SK-N-SH (cell line): Measurements from ENCODE around the gene ZGLP1. TPM values are rescaled to one million over a fixed set of nuclear protein-coding genes. Genes with fewer than 3 reads are reported as not detected.

Source experiments
- CTCF ChIA-PET: fragments of 300-600, 350-600 bp; formaldehyde crosslinking; extraction: SDS; loops from one replicate; lab custom pipeline; 2021; lab: Yijun Ruan, JAX
- POLR2A ChIA-PET: fragments of 350-600 bp; sonication (Branson Sonifier 250); formaldehyde crosslinking; extraction: SDS; loops from one replicate; lab custom pipeline; 2020; ENCODE audit warnings: antibody characterized with exemption, inconsistent platforms; lab: Yijun Ruan, JAX
- DNase-seq: peaks from one replicate; pipeline ENCODE4 v3.0.0; 2012
- H2AFZ ChIP-seq: fragments of 200-600 bp; sonication (generic); 2 replicates; pipeline ENCODE4 v1.8.1; 2016; ENCODE audit warnings: antibody characterized with exemption, mild to moderate bottlenecking, low read depth
- H3F3A ChIP-seq: fragments of 200-600 bp; sonication (generic); replicated peaks from 2 replicates; pipeline ENCODE3; 2016; ENCODE audit warnings: antibody characterized with exemption, mild to moderate bottlenecking; ENCODE audit not compliant: insufficient read depth
- H3K27ac ChIP-seq, 2 experiments: fragments of 200-500 bp in 1 of 2; fragments of 200-600 bp in 1 of 2; sonication (Bioruptor generic) in 1 of 2; sonication (generic), shearing (Covaris generic) in 1 of 2; 2 replicates each; pipeline versions ENCODE4 v1.5.1 to v1.6.1; 2014 to 2016; ENCODE audit warnings: low read depth in 2 of 2, inconsistent platforms in 1 of 2, low read length in 1 of 2, mild to moderate bottlenecking in 1 of 2, mixed read lengths in 1 of 2
- H3K27me3 ChIP-seq: fragments of 200-600 bp; sonication (generic), shearing (Covaris generic); 2 replicates; pipeline ENCODE4 v1.6.1; 2016; ENCODE audit warnings: mixed run types; ENCODE audit not compliant: insufficient read depth
- H3K36me3 ChIP-seq, 2 experiments: fragments of 200-500 bp in 1 of 2; fragments of 200-600 bp in 1 of 2; sonication (Bioruptor generic) in 1 of 2; sonication (generic) in 1 of 2; replicated peaks in 1 of 2; 2 replicates each; pipeline versions ENCODE3 to v1.5.1; 2014 to 2016; ENCODE audit warnings: low read length in 1 of 2, mild to moderate bottlenecking in 1 of 2; ENCODE audit not compliant: insufficient read depth in 2 of 2, control insufficient read depth in 1 of 2
- H3K4me1 ChIP-seq, 2 experiments: fragments of 200-500 bp in 1 of 2; fragments of 200-600 bp in 1 of 2; sonication (Bioruptor generic) in 1 of 2; sonication (generic), shearing (Covaris generic) in 1 of 2; 2 replicates each; pipeline versions ENCODE4 v1.5.1 to v1.6.1; 2014 to 2016; ENCODE audit warnings: low read depth in 1 of 2, low read length in 1 of 2, mixed run types in 1 of 2; ENCODE audit not compliant: insufficient read depth in 2 of 2, control insufficient read depth in 1 of 2
- H3K4me2 ChIP-seq: fragments of 200-600 bp; sonication (generic), shearing (Covaris generic); 2 replicates; pipeline ENCODE4 v1.6.1; 2017; ENCODE audit warnings: mixed run types
- H3K4me3 ChIP-seq, 2 experiments: fragments of 200-500 bp in 1 of 2; fragments of 200-600 bp in 1 of 2; sonication (Bioruptor generic) in 1 of 2; sonication (generic), shearing (Covaris generic) in 1 of 2; 2 replicates each; pipeline versions ENCODE4 v1.5.1 to v1.8.1; 2014 to 2016; ENCODE audit warnings: low read depth in 2 of 2, inconsistent platforms in 1 of 2, low read length in 1 of 2, mild to moderate bottlenecking in 1 of 2, mixed read lengths in 1 of 2, moderate library complexity in 1 of 2
- H3K79me2 ChIP-seq: fragments of 200-600 bp; sonication (generic); 2 replicates; pipeline ENCODE4 v1.8.1; 2017; ENCODE audit warnings: mild to moderate bottlenecking; ENCODE audit not compliant: insufficient read depth
- H3K9ac ChIP-seq: fragments of 200-600 bp; sonication (generic); 2 replicates; pipeline ENCODE4 v1.6.1; 2017; ENCODE audit warnings: mixed run types
- H3K9me2 ChIP-seq: fragments of 200-600 bp; sonication (generic); 2 replicates; pipeline ENCODE4 v1.6.1; 2017; ENCODE audit warnings: mixed run types
- H3K9me3 ChIP-seq: fragments of 200-600 bp; sonication (generic); 2 replicates; pipeline ENCODE4 v1.6.1; 2017; ENCODE audit warnings: mixed run types, mild to moderate bottlenecking, moderate library complexity
- H4K20me1 ChIP-seq: fragments of 200-600 bp; sonication (generic); 2 replicates; pipeline ENCODE4 v1.6.1; 2017; ENCODE audit warnings: mild to moderate bottlenecking, mixed run types; ENCODE audit not compliant: insufficient read depth
- CHD2 ChIP-seq: fragments of 150-350 bp; IDR thresholded peaks from 2 replicates; pipeline ENCODE4 v1.6.1; 2018; ENCODE audit warnings: low read length; ENCODE audit not compliant: partially characterized antibody
- EZH2phosphoT487 ChIP-seq: fragments of 200-600 bp; sonication (generic); IDR thresholded peaks from 2 replicates; pipeline ENCODE4 v1.6.1; 2017; ENCODE audit warnings: low read depth, mixed run types, mild to moderate bottlenecking, antibody characterized with exemption, moderate library complexity, borderline replicate concordance
- FOSL2 ChIP-seq: IDR thresholded peaks from 2 replicates; pipeline ENCODE4 v1.4.0; 2012; ENCODE audit warnings: low read depth, mild to moderate bottlenecking, moderate library complexity, borderline replicate concordance
- MEF2A ChIP-seq: IDR thresholded peaks from 2 replicates; pipeline ENCODE4 v1.4.0; 2012; ENCODE audit warnings: low read depth, borderline replicate concordance
- RXRA ChIP-seq: IDR thresholded peaks from 2 replicates; pipeline ENCODE4 v1.4.0; 2012; ENCODE audit warnings: low read depth, mild to moderate bottlenecking, borderline replicate concordance
- TCF12 ChIP-seq: IDR thresholded peaks from 2 replicates; pipeline ENCODE4 v1.4.0; 2012
- WGBS: methylation state at CpG from one replicate; pipeline ENCODE4 v1.1.6; 2017; ENCODE audit warnings: low lambda C conversion rate; 5-methylcytosine and 5-hydroxymethylcytosine counted together
- polyA plus RNA-seq, 3 experiments: library from polyadenylated mRNA; depleted of rRNA; stranded (reverse); fragments of >200 nt; gene quantifications; 2 replicates each; pipeline ENCODE4 v1.2.3, GENCODE V29; 2012
- TF ChIP-seq, protein P1 (sequence below): fragments of 200-600 bp; sonication (generic); IDR thresholded peaks from 2 replicates; pipeline ENCODE4 v1.6.1; 2017; ENCODE audit warnings: antibody characterized with exemption, mild to moderate bottlenecking, moderate library complexity
- TF ChIP-seq, protein P2 (sequence below): fragments of 150-350 bp; IDR thresholded peaks from 2 replicates; pipeline ENCODE4 v1.6.1; 2016; ENCODE audit warnings: mild to moderate bottlenecking, low read depth, low read length

The ZGLP1 gene
- polyA plus RNA-seq, 1 of the 3 experiments (the other 2 are of a cell fraction), result 1.8 TPM

DNA sequence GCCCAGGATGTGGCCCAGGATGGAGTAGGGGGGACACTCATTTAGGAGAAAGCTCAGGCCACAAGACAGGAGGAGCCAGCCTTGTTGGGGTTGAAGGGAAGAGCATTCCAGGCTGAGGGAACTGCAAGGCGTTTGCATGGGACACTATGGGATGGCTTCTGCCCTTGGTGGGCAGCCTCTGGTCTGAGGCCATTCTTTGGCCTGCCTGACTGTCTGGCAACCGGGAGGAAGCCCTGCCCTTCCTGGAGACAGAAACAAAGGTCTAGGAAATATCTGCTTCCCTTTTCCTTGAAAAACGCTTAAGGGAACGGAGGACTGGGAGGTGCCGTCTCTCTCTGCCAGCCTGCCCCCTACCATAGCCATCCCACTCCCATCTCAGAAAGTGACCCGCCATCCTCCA is 41.5 kb downstream of the ZGLP1 start:
- TF ChIP-seq EZH2phosphoT487, result no peak
- Histone ChIP-seq H3K4me2 (no peak overlapping the region), H3K9me3 (no peaks in the 10 kb centered on the region), H3K4me3 (no peak overlapping the region), H3K9me2 (no peaks in the 10 kb centered on the region), H4K20me1 (no peaks in the 10 kb centered on the region), H3K79me2 (no peaks in the 10 kb centered on the region), H3F3A (peaks cover 2% of the 10 kb centered on the region), H3K27ac (no peak overlapping the region), H3K9ac (no peak overlapping the region), H3K27me3 (no peaks in the 10 kb centered on the region), H2AFZ (no peak overlapping the region), H3K36me3 (no peaks in the 10 kb centered on the region), H3K4me1 (peaks cover 0 to 4% of the 10 kb centered on the region in 2 experiments; a peak in 2 of 4 replicates)
- ChIA-PET CTCF (interaction anchor here (0.8 to 17.2 kb wide), 8 partner anchors 9 to 155 kb away, joined by 3 to 596 read pairs (median 35); partner anchors contain the start of genes CDC37, ICAM4, ICAM5 and TYK2), POLR2A (no interaction called here)
- 83% methylated on average over 3 of the region's 6 CpGs for WGBS
- no peak for DNase-seq

DNA sequence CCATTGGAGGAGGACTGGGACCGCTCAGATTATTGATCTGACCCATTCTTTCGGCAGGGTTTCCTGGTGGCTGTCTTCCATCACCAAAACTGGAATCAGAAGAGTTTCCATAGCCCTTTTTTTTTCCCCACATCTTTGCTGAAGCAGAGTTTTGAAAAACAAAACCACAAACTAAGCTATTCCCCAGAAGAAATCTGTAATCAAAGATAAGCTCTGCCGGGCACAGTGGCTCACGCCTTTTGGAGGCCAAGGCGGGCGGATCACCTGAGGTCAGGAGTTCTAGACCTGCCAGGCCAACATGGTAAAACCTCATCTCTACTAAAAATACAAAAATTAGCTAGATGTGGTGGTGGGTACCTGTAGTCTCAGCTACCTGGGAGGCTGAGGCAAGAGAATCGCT is 42.9 kb downstream of the ZGLP1 start:
- H3F3A ChIP-seq, result peaks cover 2% of the 10 kb centered on the region
- no peak overlapping the region for H3K27ac ChIP-seq
- no peak overlapping the region for H3K4me2 ChIP-seq
- no peak overlapping the region for H3K9ac ChIP-seq
- DNase-seq, result no peak
- no peaks in the 10 kb centered on the region for H3K79me2 ChIP-seq
- peaks cover 0 to 4% of the 10 kb centered on the region in 2 experiments; a peak in 2 of 4 replicates for H3K4me1 ChIP-seq
- no peak overlapping the region for H2AFZ ChIP-seq
- TF ChIP-seq, protein P1, sequence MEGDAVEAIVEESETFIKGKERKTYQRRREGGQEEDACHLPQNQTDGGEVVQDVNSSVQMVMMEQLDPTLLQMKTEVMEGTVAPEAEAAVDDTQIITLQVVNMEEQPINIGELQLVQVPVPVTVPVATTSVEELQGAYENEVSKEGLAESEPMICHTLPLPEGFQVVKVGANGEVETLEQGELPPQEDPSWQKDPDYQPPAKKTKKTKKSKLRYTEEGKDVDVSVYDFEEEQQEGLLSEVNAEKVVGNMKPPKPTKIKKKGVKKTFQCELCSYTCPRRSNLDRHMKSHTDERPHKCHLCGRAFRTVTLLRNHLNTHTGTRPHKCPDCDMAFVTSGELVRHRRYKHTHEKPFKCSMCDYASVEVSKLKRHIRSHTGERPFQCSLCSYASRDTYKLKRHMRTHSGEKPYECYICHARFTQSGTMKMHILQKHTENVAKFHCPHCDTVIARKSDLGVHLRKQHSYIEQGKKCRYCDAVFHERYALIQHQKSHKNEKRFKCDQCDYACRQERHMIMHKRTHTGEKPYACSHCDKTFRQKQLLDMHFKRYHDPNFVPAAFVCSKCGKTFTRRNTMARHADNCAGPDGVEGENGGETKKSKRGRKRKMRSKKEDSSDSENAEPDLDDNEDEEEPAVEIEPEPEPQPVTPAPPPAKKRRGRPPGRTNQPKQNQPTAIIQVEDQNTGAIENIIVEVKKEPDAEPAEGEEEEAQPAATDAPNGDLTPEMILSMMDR, result no peak
- TF ChIP-seq, protein P2, sequence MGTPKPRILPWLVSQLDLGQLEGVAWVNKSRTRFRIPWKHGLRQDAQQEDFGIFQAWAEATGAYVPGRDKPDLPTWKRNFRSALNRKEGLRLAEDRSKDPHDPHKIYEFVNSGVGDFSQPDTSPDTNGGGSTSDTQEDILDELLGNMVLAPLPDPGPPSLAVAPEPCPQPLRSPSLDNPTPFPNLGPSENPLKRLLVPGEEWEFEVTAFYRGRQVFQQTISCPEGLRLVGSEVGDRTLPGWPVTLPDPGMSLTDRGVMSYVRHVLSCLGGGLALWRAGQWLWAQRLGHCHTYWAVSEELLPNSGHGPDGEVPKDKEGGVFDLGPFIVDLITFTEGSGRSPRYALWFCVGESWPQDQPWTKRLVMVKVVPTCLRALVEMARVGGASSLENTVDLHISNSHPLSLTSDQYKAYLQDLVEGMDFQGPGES, result no peak
- TF ChIP-seq FOSL2, result no peak
- TF ChIP-seq CHD2, result no peak
- no peak for TF ChIP-seq MEF2A
- no peak overlapping the region for H3K4me3 ChIP-seq
- H3K9me2 ChIP-seq, result no peaks in the 10 kb centered on the region
- ChIA-PET CTCF (interaction anchor here (6.3 to 17.2 kb wide), 3 partner anchors 8 to 117 kb away, joined by 65 to 596 read pairs (median 81); partner anchors contain the start of genes ICAM4, ICAM5 and TYK2), POLR2A (no interaction called here)
- H4K20me1 ChIP-seq, result no peaks in the 10 kb centered on the region
- H3K36me3 ChIP-seq, result no peaks in the 10 kb centered on the region
- 92% methylated on average over 7 of the region's 7 CpGs for WGBS
- no peaks in the 10 kb centered on the region for H3K9me3 ChIP-seq
- H3K27me3 ChIP-seq, result no peaks in the 10 kb centered on the region

DNA sequence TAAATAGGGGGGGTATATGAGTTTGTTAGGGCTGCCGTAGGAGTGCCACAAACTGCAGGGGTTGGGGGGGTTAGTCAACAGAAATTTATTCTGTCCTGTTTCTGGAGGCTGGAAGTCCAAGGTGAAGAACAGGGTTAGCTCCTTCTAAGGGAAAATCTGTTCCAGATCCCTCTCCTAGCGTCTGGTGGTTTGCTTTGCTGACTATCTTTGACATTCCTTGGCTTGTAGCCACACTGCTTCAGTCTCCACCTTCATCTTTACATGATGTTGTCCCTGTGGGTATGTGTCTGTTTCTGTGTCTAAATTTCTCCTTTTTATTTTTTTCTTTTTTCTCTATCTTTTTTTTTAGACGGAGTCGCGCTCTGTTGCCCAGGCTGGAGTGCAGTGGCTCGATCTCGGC is 46.8 kb downstream of the ZGLP1 start:
- Histone ChIP-seq H3K36me3 (peaks cover 6 to 7% of the 10 kb centered on the region in 2 experiments), H2AFZ (no peak overlapping the region), H3F3A (peaks cover 10% of the 10 kb centered on the region), H3K27me3 (no peaks in the 10 kb centered on the region), H3K9ac (no peak overlapping the region), H3K79me2 (no peaks in the 10 kb centered on the region), H3K27ac (no peak overlapping the region), H3K4me2 (no peak overlapping the region), H3K4me3 (no peak overlapping the region), H3K9me3 (no peaks in the 10 kb centered on the region), H3K4me1 (no peaks in the 10 kb centered on the region; a peak in 1 of 4 replicates)
- ChIA-PET POLR2A (no interaction called here), CTCF (interaction anchor here (0.7 to 17.2 kb wide), 3 partner anchors 8 to 153 kb away, joined by 3 to 596 read pairs (median 4); partner anchors contain the start of genes ICAM1 and TYK2)
- no peak for DNase-seq
- 68% methylated on average over 7 of the region's 7 CpGs for WGBS
- TF ChIP-seq RXRA (no peak), TCF12 (0 out of 2 replicates have a peak, but pooled peaks have one; percentile 7)
- TF ChIP-seq, all 33 proteins: peak for 1
- no peaks in the 10 kb centered on the region for H3K9me2 ChIP-seq
- no peaks in the 10 kb centered on the region for H4K20me1 ChIP-seq
